ENCODE measurements around the gene PLXDC2. TPM values are rescaled to one million over a fixed set of nuclear protein-coding genes. Genes with fewer than 3 reads are reported as not detected.

Gene PLXDC2
- polyA plus RNA-seq, 1 of the 3 experiments (the other 2 are of a cell fraction) = 2.5 TPM

DNA sequence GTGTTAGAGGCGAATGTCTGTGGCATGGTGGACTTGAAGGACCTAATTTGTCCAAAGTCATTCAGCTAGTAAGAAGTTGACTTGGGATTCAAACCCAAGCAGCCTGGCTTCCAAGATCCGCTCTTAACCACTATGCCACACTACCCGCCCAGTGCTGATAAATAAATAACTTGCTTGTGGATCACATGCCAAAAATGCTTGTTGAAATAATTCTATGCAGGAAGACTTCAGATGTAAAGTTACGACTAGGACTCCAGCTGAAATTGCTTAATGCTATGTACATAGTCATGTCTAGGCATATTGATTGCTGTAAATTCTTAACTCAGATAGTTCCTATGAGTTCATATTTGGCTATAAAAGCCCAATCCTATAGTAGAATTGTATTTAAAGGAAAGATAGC lies 76.0 kb downstream of the PLXDC2 start:
- no peaks in the 10 kb centered on the region for H4K20me1 ChIP-seq (ENCODE audit: insufficient read depth)
- H3K79me2 ChIP-seq (ENCODE audit: insufficient read depth) = no peaks in the 10 kb centered on the region
- H3K4me3 ChIP-seq (ENCODE audit: low read depth in 2 of 2, low read length in 1 of 2) = no peak overlapping the region
- H3K9me3 ChIP-seq = no peaks in the 10 kb centered on the region
- DNase-seq = no peak
- TF ChIP-seq, protein P1, sequence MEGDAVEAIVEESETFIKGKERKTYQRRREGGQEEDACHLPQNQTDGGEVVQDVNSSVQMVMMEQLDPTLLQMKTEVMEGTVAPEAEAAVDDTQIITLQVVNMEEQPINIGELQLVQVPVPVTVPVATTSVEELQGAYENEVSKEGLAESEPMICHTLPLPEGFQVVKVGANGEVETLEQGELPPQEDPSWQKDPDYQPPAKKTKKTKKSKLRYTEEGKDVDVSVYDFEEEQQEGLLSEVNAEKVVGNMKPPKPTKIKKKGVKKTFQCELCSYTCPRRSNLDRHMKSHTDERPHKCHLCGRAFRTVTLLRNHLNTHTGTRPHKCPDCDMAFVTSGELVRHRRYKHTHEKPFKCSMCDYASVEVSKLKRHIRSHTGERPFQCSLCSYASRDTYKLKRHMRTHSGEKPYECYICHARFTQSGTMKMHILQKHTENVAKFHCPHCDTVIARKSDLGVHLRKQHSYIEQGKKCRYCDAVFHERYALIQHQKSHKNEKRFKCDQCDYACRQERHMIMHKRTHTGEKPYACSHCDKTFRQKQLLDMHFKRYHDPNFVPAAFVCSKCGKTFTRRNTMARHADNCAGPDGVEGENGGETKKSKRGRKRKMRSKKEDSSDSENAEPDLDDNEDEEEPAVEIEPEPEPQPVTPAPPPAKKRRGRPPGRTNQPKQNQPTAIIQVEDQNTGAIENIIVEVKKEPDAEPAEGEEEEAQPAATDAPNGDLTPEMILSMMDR (IDR thresholded peaks at IDR 0.05) = no peak
- no peak for TF ChIP-seq SIN3A (IDR thresholded peaks at IDR 0.05; ENCODE audit: borderline replicate concordance, low read depth, low read length)
- no peak for TF ChIP-seq NRF1 (IDR thresholded peaks at IDR 0.05; ENCODE audit: low read depth, low read length)
- no peak for TF ChIP-seq EZH2phosphoT487 (IDR thresholded peaks at IDR 0.05; ENCODE audit: borderline replicate concordance, low read depth)
- no peak for TF ChIP-seq RXRA (IDR thresholded peaks at IDR 0.05; ENCODE audit: borderline replicate concordance, low read depth)
- TF ChIP-seq USF1 (IDR thresholded peaks at IDR 0.05; ENCODE audit: borderline replicate concordance, low read depth) = no peak
- no peak for TF ChIP-seq ZBTB33 (IDR thresholded peaks at IDR 0.05; ENCODE audit: borderline replicate concordance, low read depth)
- TF ChIP-seq JUND (IDR thresholded peaks at IDR 0.05) = no peak
- TF ChIP-seq MEF2A (IDR thresholded peaks at IDR 0.05; ENCODE audit: borderline replicate concordance, low read depth) = no peak
- no peak for TF ChIP-seq ELF1 (IDR thresholded peaks at IDR 0.05)
- no peak for TF ChIP-seq YY1 (IDR thresholded peaks at IDR 0.05; ENCODE audit: low read depth)
- TF ChIP-seq FOSL2 (IDR thresholded peaks at IDR 0.05; ENCODE audit: borderline replicate concordance, low read depth) = no peak
- TF ChIP-seq POLR2AphosphoS5 (IDR thresholded peaks at IDR 0.05; ENCODE audit: low read depth, low read length) = no peak
- TF ChIP-seq, protein P2, sequence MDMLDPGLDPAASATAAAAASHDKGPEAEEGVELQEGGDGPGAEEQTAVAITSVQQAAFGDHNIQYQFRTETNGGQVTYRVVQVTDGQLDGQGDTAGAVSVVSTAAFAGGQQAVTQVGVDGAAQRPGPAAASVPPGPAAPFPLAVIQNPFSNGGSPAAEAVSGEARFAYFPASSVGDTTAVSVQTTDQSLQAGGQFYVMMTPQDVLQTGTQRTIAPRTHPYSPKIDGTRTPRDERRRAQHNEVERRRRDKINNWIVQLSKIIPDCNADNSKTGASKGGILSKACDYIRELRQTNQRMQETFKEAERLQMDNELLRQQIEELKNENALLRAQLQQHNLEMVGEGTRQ (IDR thresholded peaks at IDR 0.05; ENCODE audit: borderline replicate concordance, low read depth, low read length) = no peak
- no peak for TF ChIP-seq GABPA (IDR thresholded peaks at IDR 0.05; ENCODE audit: low read depth)
- no peak for TF ChIP-seq TAF1 (IDR thresholded peaks at IDR 0.05; ENCODE audit: borderline replicate concordance, low read depth, low read length)
- TF ChIP-seq RCOR1 (IDR thresholded peaks at IDR 0.05; ENCODE audit: low read length) = no peak
- no peak for TF ChIP-seq TEAD4 (IDR thresholded peaks at IDR 0.05; ENCODE audit: borderline replicate concordance, insufficient read depth)
- H3K36me3 ChIP-seq (replicated peaks in 1 of 2; ENCODE audit: control insufficient read depth in 1 of 2, insufficient read depth in 2 of 2, low read length in 1 of 2) = no peaks in the 10 kb centered on the region
- peaks cover 0 to 5% of the 10 kb centered on the region in 2 experiments; a peak in 1 of 4 replicates for H3K4me1 ChIP-seq (ENCODE audit: control insufficient read depth in 1 of 2, insufficient read depth in 2 of 2, low read depth in 1 of 2, low read length in 1 of 2)
- 72% methylated on average over 4 of the region's 4 CpGs for WGBS (ENCODE audit: low lambda C conversion rate)
- H3K27ac ChIP-seq (ENCODE audit: low read depth in 2 of 2, low read length in 1 of 2) = no peak overlapping the region
- H3K27me3 ChIP-seq (ENCODE audit: insufficient read depth) = no peaks in the 10 kb centered on the region
- no peak overlapping the region for H3K9ac ChIP-seq
- no peaks in the 10 kb centered on the region for H3F3A ChIP-seq (replicated peaks; ENCODE audit: insufficient read depth)
- ChIA-PET POLR2A (no interaction called here), CTCF (interaction anchor here (1.5 kb wide), 1 partner anchor 15 kb away, joined by 4 read pairs; no protein-coding TSS in a partner anchor)
- no peaks in the 10 kb centered on the region for H3K9me2 ChIP-seq
- no peak overlapping the region for H2AFZ ChIP-seq (ENCODE audit: low read depth)
- no peak overlapping the region for H3K4me2 ChIP-seq

Data from SK-N-SH (cell line).